Measurements from ENCODE around the gene FKBP6.

DNA sequence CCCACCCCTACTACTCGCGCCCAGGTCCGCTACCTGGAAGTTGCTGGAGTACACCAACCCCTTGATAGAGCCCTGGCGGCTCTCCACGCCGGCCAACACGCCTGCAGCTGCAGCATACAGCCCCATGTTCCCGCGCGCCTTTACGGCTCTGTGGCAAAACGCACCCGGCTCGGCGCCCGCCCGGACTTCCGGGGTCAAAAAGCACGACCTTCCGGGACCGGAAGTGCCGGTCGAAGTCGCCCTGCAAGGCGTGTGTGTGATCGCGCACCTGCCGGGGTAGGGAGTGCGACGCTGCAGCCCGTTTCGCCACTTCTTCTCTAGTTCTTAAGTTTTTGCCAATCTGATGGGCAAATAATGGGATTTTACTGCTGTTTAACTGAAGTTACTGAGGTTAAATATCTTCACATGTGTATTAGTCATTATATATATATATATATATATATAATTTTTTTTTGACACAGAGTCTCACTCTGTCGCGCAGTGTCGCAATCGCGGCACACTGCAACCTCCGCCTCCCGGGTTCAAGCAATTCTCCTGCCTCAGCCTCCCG, 19.2 kb upstream of the FKBP6 start, which contains the start of gene NSUN5:
- TF ChIP-seq, protein P1, sequence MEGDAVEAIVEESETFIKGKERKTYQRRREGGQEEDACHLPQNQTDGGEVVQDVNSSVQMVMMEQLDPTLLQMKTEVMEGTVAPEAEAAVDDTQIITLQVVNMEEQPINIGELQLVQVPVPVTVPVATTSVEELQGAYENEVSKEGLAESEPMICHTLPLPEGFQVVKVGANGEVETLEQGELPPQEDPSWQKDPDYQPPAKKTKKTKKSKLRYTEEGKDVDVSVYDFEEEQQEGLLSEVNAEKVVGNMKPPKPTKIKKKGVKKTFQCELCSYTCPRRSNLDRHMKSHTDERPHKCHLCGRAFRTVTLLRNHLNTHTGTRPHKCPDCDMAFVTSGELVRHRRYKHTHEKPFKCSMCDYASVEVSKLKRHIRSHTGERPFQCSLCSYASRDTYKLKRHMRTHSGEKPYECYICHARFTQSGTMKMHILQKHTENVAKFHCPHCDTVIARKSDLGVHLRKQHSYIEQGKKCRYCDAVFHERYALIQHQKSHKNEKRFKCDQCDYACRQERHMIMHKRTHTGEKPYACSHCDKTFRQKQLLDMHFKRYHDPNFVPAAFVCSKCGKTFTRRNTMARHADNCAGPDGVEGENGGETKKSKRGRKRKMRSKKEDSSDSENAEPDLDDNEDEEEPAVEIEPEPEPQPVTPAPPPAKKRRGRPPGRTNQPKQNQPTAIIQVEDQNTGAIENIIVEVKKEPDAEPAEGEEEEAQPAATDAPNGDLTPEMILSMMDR (IDR thresholded peaks at IDR 0.05; ENCODE audit: borderline replicate concordance, extremely low read depth, low read length, poor library complexity, severe bottlenecking) = no peak
- no peak for TF ChIP-seq EZH2 (IDR thresholded peaks at IDR 0.05; ENCODE audit: borderline replicate concordance, low read depth, low read length, severe bottlenecking)

All from DND-41 (cell line).